Neural cell (in vitro differentiated cells): ENCODE data around the gene SPEM1. TPM values are rescaled to one million over a fixed set of nuclear protein-coding genes. Genes with fewer than 3 reads are reported as not detected.

Experiments used
- H2AFZ ChIP-seq: fragments of 200-600, 300-800 bp; sonication (generic), shearing (Covaris generic); 2 replicates; pipeline ENCODE4 v1.6.0; 2014; ENCODE audit warnings: low read depth, mild to moderate bottlenecking, antibody characterized with exemption, low read length, moderate library complexity
- H3F3A ChIP-seq: fragments of 200-600 bp; shearing (Covaris generic); 2 replicates; pipeline ENCODE4 v1.6.1; 2016; ENCODE audit warnings: mild to moderate bottlenecking, moderate library complexity, mixed read lengths, antibody characterized with exemption, low read length; ENCODE audit not compliant: insufficient read depth, poor library complexity, severe bottlenecking
- H3K27ac ChIP-seq: fragments of 200-600, 300-800 bp; sonication (generic), shearing (Covaris generic); 2 replicates; pipeline ENCODE4 v1.5.1; 2014; ENCODE audit warnings: mild to moderate bottlenecking, low read length, moderate library complexity
- H3K27me3 ChIP-seq: fragments of 300-800, 200-600 bp; sonication (generic), shearing (Covaris generic); 2 replicates; pipeline ENCODE4 v1.6.0; 2014; ENCODE audit warnings: mild to moderate bottlenecking, low read depth, low read length, moderate library complexity; ENCODE audit not compliant: insufficient read depth
- H3K36me3 ChIP-seq: fragments of 300-800, 200-600 bp; sonication (generic), shearing (Covaris generic); 2 replicates; pipeline ENCODE4 v1.5.1; 2014; ENCODE audit warnings: mild to moderate bottlenecking, antibody characterized with exemption, low read length, moderate library complexity; ENCODE audit not compliant: insufficient read depth
- H3K4me2 ChIP-seq: fragments of 300-800, 200-600 bp; sonication (generic), shearing (Covaris generic); 2 replicates; pipeline ENCODE4 v1.6.0; 2014; ENCODE audit warnings: mild to moderate bottlenecking, low read length
- H3K4me3 ChIP-seq: fragments of 300-800, 200-600 bp; sonication (generic), shearing (Covaris generic); 2 replicates; pipeline ENCODE4 v1.5.1; 2014; ENCODE audit warnings: mild to moderate bottlenecking, low read length, moderate library complexity
- H3K79me2 ChIP-seq: fragments of 200-600 bp; shearing (Covaris generic); replicated peaks from 2 replicates; pipeline ENCODE4 v1.6.0; 2014; ENCODE audit warnings: mild to moderate bottlenecking, low read length, moderate library complexity; ENCODE audit not compliant: insufficient read depth
- H3K9ac ChIP-seq: fragments of 300-800, 200-600 bp; sonication (generic), shearing (Covaris generic); 2 replicates; pipeline ENCODE4 v1.6.1; 2016; ENCODE audit warnings: mild to moderate bottlenecking, low read length, mixed read lengths
- H3K9me2 ChIP-seq: fragments of 200-600 bp; shearing (Covaris generic); 2 replicates; pipeline ENCODE4 v1.6.1; 2016; ENCODE audit warnings: mild to moderate bottlenecking, low read length, mixed read lengths; ENCODE audit not compliant: insufficient read depth
- H3K9me3 ChIP-seq: fragments of 200-600, 300-800 bp; sonication (generic), shearing (Covaris generic); 2 replicates; pipeline ENCODE4 v1.6.1; 2016; ENCODE audit warnings: mild to moderate bottlenecking, mixed run types, low read length, moderate library complexity, mixed read lengths
- H4K20me1 ChIP-seq: fragments of 200-600 bp; shearing (Covaris generic); 2 replicates; pipeline ENCODE4 v1.6.1; 2016; ENCODE audit warnings: mild to moderate bottlenecking, mixed run types; ENCODE audit not compliant: insufficient read depth
- EP300 ChIP-seq: fragments of 450-650 bp; conservative IDR thresholded peaks from 2 replicates; pipeline ENCODE4 v1.6.1; 2014; ENCODE audit warnings: antibody characterized with exemption, mild to moderate bottlenecking, moderate library complexity; ENCODE audit not compliant: poor library complexity, severe bottlenecking
- EZH2 ChIP-seq: fragments of 200-600, 300-800 bp; shearing (Covaris generic), sonication (generic); IDR thresholded peaks from 2 replicates; pipeline ENCODE4 v1.6.1; 2014; ENCODE audit warnings: antibody characterized with exemption, low read length, borderline replicate concordance, mild to moderate bottlenecking; ENCODE audit not compliant: insufficient read depth, poor library complexity, severe bottlenecking
- MXI1 ChIP-seq: fragments of 450-650 bp; conservative IDR thresholded peaks from 2 replicates; pipeline ENCODE4 v1.6.1; 2014; ENCODE audit warnings: antibody characterized with exemption, mild to moderate bottlenecking; ENCODE audit not compliant: poor library complexity, severe bottlenecking
- POLR2AphosphoS5 ChIP-seq: IDR thresholded peaks from 2 replicates; pipeline ENCODE4 v1.6.1; 2012
- RAD21 ChIP-seq: fragments of 450-650 bp; conservative IDR thresholded peaks from 2 replicates; pipeline ENCODE4 v1.6.1; 2014; ENCODE audit warnings: antibody characterized with exemption, mild to moderate bottlenecking, moderate library complexity
- SMC3 ChIP-seq: fragments of 450-650 bp; conservative IDR thresholded peaks from 2 replicates; pipeline ENCODE4 v1.6.1; 2014; ENCODE audit warnings: antibody characterized with exemption, mild to moderate bottlenecking, moderate library complexity; ENCODE audit not compliant: poor library complexity
- TAF1 ChIP-seq: IDR thresholded peaks from 2 replicates; pipeline ENCODE4 v1.6.1; 2012; ENCODE audit warnings: low read depth
- polyA plus RNA-seq: library from polyadenylated mRNA; depleted of rRNA; stranded (reverse); fragments of >200 nt; gene quantifications from 2 replicates; pipeline ENCODE4 v1.2.3, GENCODE V29; 2014
- TF ChIP-seq, protein P1 (sequence below): fragments of 450-650 bp; IDR thresholded peaks from 2 replicates; pipeline ENCODE4 v1.5.1; 2014; ENCODE audit warnings: antibody characterized with exemption, mild to moderate bottlenecking, moderate library complexity; ENCODE audit not compliant: poor library complexity, severe bottlenecking
- TF ChIP-seq, protein P2 (sequence below): IDR thresholded peaks from 2 replicates; pipeline ENCODE4 v1.6.1; 2012; ENCODE audit warnings: borderline replicate concordance

The SPEM1 gene
- polyA plus RNA-seq, 1 donor from 2014 or later = not detected

- no peak for TF ChIP-seq EP300
- TF ChIP-seq TAF1 = no peak
- TF ChIP-seq EZH2 = no peak
- no peak for TF ChIP-seq RAD21
- TF ChIP-seq, protein P1, sequence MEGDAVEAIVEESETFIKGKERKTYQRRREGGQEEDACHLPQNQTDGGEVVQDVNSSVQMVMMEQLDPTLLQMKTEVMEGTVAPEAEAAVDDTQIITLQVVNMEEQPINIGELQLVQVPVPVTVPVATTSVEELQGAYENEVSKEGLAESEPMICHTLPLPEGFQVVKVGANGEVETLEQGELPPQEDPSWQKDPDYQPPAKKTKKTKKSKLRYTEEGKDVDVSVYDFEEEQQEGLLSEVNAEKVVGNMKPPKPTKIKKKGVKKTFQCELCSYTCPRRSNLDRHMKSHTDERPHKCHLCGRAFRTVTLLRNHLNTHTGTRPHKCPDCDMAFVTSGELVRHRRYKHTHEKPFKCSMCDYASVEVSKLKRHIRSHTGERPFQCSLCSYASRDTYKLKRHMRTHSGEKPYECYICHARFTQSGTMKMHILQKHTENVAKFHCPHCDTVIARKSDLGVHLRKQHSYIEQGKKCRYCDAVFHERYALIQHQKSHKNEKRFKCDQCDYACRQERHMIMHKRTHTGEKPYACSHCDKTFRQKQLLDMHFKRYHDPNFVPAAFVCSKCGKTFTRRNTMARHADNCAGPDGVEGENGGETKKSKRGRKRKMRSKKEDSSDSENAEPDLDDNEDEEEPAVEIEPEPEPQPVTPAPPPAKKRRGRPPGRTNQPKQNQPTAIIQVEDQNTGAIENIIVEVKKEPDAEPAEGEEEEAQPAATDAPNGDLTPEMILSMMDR = no peak
- TF ChIP-seq POLR2AphosphoS5 = no peak
- TF ChIP-seq SMC3 = no peak
- TF ChIP-seq, protein P2, sequence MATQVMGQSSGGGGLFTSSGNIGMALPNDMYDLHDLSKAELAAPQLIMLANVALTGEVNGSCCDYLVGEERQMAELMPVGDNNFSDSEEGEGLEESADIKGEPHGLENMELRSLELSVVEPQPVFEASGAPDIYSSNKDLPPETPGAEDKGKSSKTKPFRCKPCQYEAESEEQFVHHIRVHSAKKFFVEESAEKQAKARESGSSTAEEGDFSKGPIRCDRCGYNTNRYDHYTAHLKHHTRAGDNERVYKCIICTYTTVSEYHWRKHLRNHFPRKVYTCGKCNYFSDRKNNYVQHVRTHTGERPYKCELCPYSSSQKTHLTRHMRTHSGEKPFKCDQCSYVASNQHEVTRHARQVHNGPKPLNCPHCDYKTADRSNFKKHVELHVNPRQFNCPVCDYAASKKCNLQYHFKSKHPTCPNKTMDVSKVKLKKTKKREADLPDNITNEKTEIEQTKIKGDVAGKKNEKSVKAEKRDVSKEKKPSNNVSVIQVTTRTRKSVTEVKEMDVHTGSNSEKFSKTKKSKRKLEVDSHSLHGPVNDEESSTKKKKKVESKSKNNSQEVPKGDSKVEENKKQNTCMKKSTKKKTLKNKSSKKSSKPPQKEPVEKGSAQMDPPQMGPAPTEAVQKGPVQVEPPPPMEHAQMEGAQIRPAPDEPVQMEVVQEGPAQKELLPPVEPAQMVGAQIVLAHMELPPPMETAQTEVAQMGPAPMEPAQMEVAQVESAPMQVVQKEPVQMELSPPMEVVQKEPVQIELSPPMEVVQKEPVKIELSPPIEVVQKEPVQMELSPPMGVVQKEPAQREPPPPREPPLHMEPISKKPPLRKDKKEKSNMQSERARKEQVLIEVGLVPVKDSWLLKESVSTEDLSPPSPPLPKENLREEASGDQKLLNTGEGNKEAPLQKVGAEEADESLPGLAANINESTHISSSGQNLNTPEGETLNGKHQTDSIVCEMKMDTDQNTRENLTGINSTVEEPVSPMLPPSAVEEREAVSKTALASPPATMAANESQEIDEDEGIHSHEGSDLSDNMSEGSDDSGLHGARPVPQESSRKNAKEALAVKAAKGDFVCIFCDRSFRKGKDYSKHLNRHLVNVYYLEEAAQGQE = no peak
- no peak for TF ChIP-seq MXI1
- no peaks in the 10 kb centered on the region for H3F3A ChIP-seq
- H3K9ac ChIP-seq = no peak overlapping the region
- H4K20me1 ChIP-seq = no peaks in the 10 kb centered on the region
- no peak overlapping the region for H2AFZ ChIP-seq
- peak overlapping the region; percentile 37 for H3K4me3 ChIP-seq
- no peak overlapping the region for H3K4me2 ChIP-seq
- no peaks in the 10 kb centered on the region for H3K9me3 ChIP-seq
- H3K27me3 ChIP-seq = peaks cover 19% of the 10 kb centered on the region
- no peaks in the 10 kb centered on the region for H3K9me2 ChIP-seq
- H3K27ac ChIP-seq = no peak overlapping the region
- no peaks in the 10 kb centered on the region for H3K36me3 ChIP-seq
- no peaks in the 10 kb centered on the region for H3K79me2 ChIP-seq
Observed at GRCh38 chr17:7445619-7445968, 25.5 kb downstream of the SPEM1 start.

DNA sequence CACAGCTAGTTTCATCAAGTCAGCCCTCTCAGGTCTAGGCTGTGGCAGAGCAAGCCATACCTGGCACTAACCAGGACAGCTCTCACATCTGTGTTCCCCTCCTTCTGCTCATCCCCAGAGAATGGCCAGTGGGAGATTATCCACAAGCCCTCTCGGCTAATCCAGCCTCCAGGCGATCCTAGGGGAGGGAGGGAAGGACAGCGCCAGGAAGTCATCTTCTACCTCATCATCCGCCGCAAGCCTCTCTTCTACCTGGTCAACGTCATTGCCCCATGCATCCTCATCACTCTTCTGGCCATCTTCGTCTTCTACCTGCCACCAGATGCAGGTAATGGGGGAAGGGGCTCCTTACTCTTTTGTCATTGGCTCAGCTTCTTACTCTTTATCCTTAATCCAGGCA, 28.3 kb downstream of the SPEM1 start:
- Histone ChIP-seq H2AFZ (no peak overlapping the region), H3K4me3 (no peak overlapping the region), H3K27me3 (peaks cover 19% of the 10 kb centered on the region), H3K9me3 (no peaks in the 10 kb centered on the region), H3K9ac (no peak overlapping the region), H3K4me2 (no peak overlapping the region), H3K9me2 (no peaks in the 10 kb centered on the region), H3F3A (no peaks in the 10 kb centered on the region), H3K79me2 (no peaks in the 10 kb centered on the region), H3K27ac (no peak overlapping the region), H4K20me1 (no peaks in the 10 kb centered on the region), H3K36me3 (no peaks in the 10 kb centered on the region)
- TF ChIP-seq, protein P2 = no peak
- TF ChIP-seq SMC3 (no peak), EP300 (no peak), EZH2 (no peak), POLR2AphosphoS5 (no peak), TAF1 (no peak), RAD21 (no peak), MXI1 (no peak)
- TF ChIP-seq, protein P1 = no peak
